Activated naive CD8-positive, alpha-beta T cell treated with anti-CD3 and anti-CD28 coated beads for 36 hours (primary cell): ENCODE results near the gene AUTS2. TPM values are rescaled to one million over a fixed set of nuclear protein-coding genes. Genes with fewer than 3 reads are reported as not detected.

Experiments
- DNase-seq: peaks from one replicate; pipeline ENCODE4 v3.0.0; 2021
- H3K27ac Mint-ChIP-seq: one replicate; pipeline ENCODE4 v1.8.0; 2022; ENCODE audit warnings: mild to moderate bottlenecking, moderate library complexity, mixed read lengths
- H3K27me3 Mint-ChIP-seq: one replicate; pipeline ENCODE4 v1.8.0; 2022; ENCODE audit warnings: mild to moderate bottlenecking, mixed read lengths
- H3K36me3 Mint-ChIP-seq: one replicate; pipeline ENCODE4 v1.8.0; 2021; ENCODE audit warnings: mild to moderate bottlenecking, mixed read lengths
- H3K4me1 Mint-ChIP-seq: one replicate; pipeline ENCODE4 v1.8.0; 2021; ENCODE audit warnings: mixed read lengths
- H3K4me3 Mint-ChIP-seq: one replicate; pipeline ENCODE4 v1.8.0; 2022; ENCODE audit warnings: mild to moderate bottlenecking, moderate library complexity, mixed read lengths
- H3K9me3 Mint-ChIP-seq: one replicate; pipeline ENCODE4 v1.8.0; 2022; ENCODE audit warnings: mixed read lengths
- total RNA-seq, 2 experiments: library from RNA; stranded (reverse); gene quantifications; one replicate each; pipeline ENCODE4 v1.2.3, GENCODE V29; 2021

AUTS2 gene
- total RNA-seq, 2 experiments from 2014 or later = 0.58 to 0.78 TPM

DNA sequence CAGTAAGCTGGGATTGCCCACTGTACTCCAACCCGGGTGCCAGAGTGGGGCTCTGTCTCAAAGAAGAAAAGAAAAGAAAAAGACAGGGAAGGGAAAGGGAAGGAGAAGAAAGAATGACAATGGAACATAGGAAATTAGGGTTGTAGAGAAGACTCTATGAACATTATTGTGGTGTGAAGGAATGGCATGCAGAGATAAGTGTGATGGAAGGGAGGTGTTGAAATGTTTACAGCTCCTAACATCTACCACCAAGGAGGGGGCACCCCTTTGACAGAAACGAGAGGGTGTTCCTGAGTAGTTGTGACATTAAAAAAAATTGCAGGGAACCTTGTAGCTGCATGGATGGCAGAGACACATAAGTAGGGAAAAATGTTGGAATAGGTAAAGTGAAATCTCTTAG, 27.5 kb downstream of the AUTS2 start:
- H3K36me3 Mint-ChIP-seq = no peaks in the 10 kb centered on the region
- H3K27me3 Mint-ChIP-seq = peaks cover 15% of the 10 kb centered on the region
- no peak for DNase-seq
- H3K4me3 Mint-ChIP-seq = no peak overlapping the region
- no peak overlapping the region for H3K27ac Mint-ChIP-seq
- no peaks in the 10 kb centered on the region for H3K4me1 Mint-ChIP-seq
- H3K9me3 Mint-ChIP-seq = no peaks in the 10 kb centered on the region

DNA sequence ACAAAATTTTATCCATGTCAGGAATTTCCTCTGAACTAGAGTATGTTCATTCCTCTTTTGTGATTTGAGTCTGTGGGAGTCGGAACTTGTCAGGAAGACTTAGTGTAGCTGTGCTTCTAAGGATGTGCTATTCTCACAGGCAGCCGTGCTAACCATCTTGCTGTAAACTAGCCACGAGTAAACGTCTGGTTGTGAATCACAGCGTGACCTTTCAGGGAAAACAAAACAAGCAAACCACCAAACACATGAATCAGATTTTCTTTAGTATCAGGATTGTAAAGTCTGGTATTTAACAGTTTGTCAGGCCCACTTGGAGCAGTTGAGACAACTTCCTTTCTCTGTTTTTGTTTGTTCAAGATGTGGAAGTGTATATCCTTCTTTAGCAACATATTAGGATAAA, 32.0 kb downstream of the AUTS2 start:
- H3K36me3 Mint-ChIP-seq = no peaks in the 10 kb centered on the region
- H3K4me1 Mint-ChIP-seq = no peaks in the 10 kb centered on the region
- no peak for DNase-seq

DNA sequence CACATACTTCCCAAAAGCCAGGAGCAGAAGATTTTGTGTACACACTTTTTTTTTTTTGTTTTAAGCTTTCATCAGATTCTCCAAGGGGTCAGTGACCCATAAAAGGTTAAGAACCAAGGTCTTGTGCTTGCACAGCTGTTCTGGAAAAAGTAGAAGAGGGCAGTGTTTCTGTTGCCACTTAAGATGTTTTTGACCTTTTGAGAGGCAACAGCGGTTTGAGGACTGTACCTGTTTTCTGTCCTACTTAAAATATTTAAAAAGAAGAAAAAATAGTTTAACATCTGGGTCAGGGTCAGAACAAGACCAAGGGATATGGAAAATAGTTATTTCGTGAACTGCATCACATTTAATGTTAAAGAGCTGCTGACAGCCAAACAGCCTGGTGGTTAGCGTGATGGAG, 32.9 kb downstream of the AUTS2 start:
- no peaks in the 10 kb centered on the region for H3K36me3 Mint-ChIP-seq
- H3K4me1 Mint-ChIP-seq = no peaks in the 10 kb centered on the region
- DNase-seq = no peak
- H3K27ac Mint-ChIP-seq = no peak overlapping the region
- H3K4me3 Mint-ChIP-seq = no peak overlapping the region
- H3K27me3 Mint-ChIP-seq = peaks cover 8% of the 10 kb centered on the region
- H3K9me3 Mint-ChIP-seq = no peaks in the 10 kb centered on the region

More for the DNA sequence above, 32.0 kb downstream of the AUTS2 start:
- no peak overlapping the region for H3K4me3 Mint-ChIP-seq
- H3K27me3 Mint-ChIP-seq = peaks cover 12% of the 10 kb centered on the region
- no peaks in the 10 kb centered on the region for H3K9me3 Mint-ChIP-seq
- H3K27ac Mint-ChIP-seq = no peak overlapping the region

DNA sequence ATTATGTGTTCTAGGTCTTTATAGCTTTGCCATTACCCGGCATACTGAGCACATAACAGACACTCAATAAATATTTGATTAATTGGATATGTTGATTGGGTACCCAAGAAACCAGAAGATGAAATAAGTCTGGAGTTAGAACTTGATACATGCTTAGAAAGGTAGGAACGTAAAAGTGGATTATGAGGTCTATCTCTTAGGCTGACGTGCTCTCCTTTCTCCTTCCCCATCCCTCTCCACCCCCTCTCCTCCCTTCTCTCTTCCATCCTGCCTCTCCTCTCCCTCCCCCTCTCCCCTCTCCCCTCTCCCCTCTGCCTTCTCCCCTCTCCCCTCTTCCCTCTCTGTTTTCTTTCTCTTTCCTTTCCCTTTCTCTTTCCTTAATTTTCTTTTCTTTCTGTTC, 34.0 kb downstream of the AUTS2 start:
- H3K4me3 Mint-ChIP-seq = no peak overlapping the region
- no peak overlapping the region for H3K27ac Mint-ChIP-seq
- peaks cover 8% of the 10 kb centered on the region for H3K27me3 Mint-ChIP-seq
- no peaks in the 10 kb centered on the region for H3K4me1 Mint-ChIP-seq
- no peaks in the 10 kb centered on the region for H3K9me3 Mint-ChIP-seq
- no peak for DNase-seq
- H3K36me3 Mint-ChIP-seq = no peaks in the 10 kb centered on the region

DNA sequence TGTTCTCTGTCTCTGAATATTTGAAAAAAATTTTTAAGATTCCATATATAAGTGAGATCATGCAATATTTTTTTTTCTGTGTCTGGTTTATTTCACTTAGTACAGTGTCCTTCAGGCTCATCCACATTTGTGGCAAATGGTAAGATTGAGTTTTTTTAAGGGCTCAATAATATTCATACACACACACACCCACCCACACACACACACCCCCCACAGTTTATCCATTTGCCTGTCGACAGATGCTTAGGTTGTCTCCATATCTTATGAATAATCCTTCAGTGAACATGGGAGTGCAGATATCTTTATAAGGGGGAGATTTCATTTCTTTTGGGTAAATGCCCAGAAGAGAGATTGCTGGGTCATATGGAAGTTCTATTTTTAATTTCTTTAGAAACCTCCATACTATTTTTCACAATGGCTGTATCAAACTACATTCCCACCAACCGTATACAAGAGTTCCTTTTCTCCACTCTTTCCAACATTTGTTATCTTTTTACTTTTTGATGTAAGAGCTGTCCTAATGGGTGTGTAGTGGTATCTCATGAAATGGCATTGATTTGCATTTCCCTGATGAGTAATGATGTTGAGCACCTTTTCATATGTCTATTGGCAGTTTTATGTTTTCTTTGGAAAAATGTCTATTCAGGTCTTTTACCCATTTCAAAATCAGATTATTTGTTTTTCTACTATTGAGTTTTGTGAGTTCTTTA, 35.0 kb downstream of the AUTS2 start:
- no peaks in the 10 kb centered on the region for H3K4me1 Mint-ChIP-seq
- H3K27me3 Mint-ChIP-seq = peaks cover 8% of the 10 kb centered on the region
- DNase-seq = no peak
- H3K4me3 Mint-ChIP-seq = no peak overlapping the region
- no peak overlapping the region for H3K27ac Mint-ChIP-seq
- H3K9me3 Mint-ChIP-seq = no peaks in the 10 kb centered on the region
- H3K36me3 Mint-ChIP-seq = no peaks in the 10 kb centered on the region

DNA sequence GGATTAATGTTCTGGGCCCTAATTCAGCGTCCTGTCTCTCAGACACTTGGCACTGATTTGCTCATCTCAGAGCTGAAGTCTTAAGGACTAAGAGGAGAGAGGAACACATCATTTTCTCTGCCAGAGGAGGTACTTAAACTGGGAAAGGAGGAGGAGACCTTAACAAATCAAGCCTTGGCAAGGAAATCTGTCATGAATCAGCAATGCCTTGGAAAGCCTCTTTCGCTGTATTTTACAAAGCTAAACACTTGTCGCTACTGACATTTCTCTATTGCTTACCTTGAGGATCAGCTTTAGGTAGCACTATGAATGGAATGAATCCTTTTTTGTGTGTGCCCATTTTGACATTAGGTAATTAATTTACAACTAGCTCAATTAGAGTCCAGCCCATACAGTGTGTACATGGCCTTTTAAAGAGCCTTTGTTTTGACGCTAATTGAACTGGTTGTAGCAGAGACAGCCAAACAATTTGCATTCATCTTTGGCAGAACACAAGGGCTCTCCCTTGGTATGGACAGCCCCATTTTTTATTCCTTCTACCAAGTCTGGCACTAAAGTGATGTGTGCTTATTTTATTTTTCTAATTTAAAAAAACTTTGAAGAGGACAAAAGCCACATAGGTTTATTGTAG, 37.4 kb downstream of the AUTS2 start:
- no peak for DNase-seq
- H3K27me3 Mint-ChIP-seq = no peaks in the 10 kb centered on the region
- H3K4me3 Mint-ChIP-seq = no peak overlapping the region
- H3K36me3 Mint-ChIP-seq = no peaks in the 10 kb centered on the region
- H3K9me3 Mint-ChIP-seq = no peaks in the 10 kb centered on the region
- no peak overlapping the region for H3K27ac Mint-ChIP-seq
- no peaks in the 10 kb centered on the region for H3K4me1 Mint-ChIP-seq

DNA sequence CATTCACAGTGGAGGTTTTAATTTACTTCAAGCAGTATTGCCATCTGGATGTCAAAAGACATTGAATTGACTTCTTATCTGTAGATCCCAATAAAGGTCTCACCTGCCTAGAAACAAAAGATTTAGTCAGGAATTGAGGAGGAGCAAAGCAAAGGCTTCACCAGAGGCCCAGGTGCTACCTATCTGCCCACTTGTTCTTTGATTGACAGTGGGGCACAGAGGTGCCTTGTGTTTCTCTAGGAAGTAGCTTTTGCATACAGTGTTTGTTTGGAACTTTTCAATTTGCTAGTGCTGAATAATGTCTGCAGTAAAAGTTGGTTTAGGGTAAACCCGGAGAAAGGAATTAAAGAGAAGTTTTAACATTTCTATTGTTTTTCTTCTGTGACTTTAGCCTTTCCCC, 40.4 kb downstream of the AUTS2 start:
- Mint-ChIP-seq H3K36me3 (no peaks in the 10 kb centered on the region), H3K9me3 (no peaks in the 10 kb centered on the region), H3K27me3 (no peaks in the 10 kb centered on the region), H3K4me1 (no peaks in the 10 kb centered on the region), H3K27ac (no peak overlapping the region), H3K4me3 (no peak overlapping the region)
- DNase-seq = no peak

DNA sequence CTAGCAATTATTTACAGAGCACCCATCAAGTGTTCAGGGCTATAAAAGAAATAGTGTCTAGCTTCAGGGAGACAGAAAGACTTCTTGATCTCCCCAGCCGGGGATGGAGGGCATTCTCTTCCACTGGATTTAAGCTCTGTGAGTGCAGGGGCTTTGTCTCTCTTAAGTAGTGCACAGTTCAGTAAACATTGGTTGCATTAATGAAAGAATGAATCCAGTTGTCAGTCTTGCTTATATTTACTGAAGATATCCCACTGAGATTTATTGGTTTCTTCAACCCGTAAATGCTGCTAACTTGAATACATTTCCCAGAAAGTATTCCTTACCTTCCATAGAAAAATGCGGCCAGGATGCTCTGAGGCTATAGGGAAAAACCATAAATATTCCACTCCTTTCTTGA, 41.9 kb downstream of the AUTS2 start:
- Mint-ChIP-seq H3K36me3 (no peaks in the 10 kb centered on the region), H3K27me3 (peaks cover 6% of the 10 kb centered on the region), H3K27ac (no peak overlapping the region), H3K9me3 (no peaks in the 10 kb centered on the region), H3K4me3 (no peak overlapping the region), H3K4me1 (no peaks in the 10 kb centered on the region)
- no peak for DNase-seq

DNA sequence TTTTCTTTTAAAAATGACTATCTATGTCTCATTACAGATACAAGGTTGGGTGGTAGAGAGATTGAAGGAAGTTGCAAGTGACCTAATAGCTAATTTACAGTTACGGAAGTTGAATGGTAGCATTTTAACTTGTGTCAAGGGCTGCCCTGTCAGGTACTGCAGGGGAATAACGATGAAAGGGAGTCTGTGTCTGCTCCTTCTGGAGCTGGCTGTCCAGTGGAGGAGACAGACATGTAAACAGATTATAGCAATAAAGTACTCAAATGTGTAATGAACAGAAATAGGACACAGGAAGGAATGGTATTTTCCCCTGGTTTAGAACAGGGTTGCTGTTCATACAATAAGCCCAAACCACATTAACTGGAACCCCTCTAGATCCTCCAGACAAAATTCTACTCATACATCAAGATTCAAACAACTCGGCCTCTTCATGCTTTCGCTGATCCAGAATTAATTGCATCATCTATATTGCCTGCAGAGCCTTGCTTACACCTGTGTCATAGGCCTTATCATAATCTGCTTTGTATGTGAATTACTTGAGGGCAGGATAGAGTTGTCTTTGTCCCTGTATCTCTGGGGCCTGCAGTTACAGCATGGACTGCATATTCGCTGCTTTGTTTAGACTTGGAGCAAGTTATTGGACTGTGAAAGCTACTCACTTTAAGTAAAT, 42.8 kb downstream of the AUTS2 start:
- Mint-ChIP-seq H3K27ac (no peak overlapping the region), H3K4me1 (no peaks in the 10 kb centered on the region), H3K9me3 (no peaks in the 10 kb centered on the region), H3K36me3 (no peaks in the 10 kb centered on the region), H3K27me3 (peaks cover 6% of the 10 kb centered on the region), H3K4me3 (no peak overlapping the region)
- no peak for DNase-seq

DNA sequence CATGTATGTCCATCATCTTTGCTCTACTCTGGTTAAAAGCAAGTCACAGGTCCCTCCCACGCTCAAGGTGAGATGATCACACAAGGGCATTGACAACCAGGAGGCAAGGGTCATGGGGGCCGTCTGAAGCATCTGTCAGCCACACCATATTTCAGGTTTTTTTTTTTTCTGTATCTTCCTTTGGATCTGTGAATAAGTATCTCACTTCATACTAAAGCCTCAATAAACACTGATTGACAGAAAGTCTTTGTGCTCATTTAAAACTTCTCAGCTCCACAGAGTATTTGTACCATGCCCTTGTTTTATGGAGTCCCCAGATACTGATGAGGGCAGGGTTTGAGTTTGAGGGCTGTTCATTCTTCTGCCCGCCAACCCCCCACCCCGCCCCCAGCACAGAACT, 45.0 kb downstream of the AUTS2 start:
- Mint-ChIP-seq H3K4me3 (no peak overlapping the region), H3K27me3 (peaks cover 6% of the 10 kb centered on the region), H3K9me3 (no peaks in the 10 kb centered on the region), H3K36me3 (no peaks in the 10 kb centered on the region), H3K27ac (no peak overlapping the region), H3K4me1 (no peaks in the 10 kb centered on the region)
- DNase-seq = no peak

DNA sequence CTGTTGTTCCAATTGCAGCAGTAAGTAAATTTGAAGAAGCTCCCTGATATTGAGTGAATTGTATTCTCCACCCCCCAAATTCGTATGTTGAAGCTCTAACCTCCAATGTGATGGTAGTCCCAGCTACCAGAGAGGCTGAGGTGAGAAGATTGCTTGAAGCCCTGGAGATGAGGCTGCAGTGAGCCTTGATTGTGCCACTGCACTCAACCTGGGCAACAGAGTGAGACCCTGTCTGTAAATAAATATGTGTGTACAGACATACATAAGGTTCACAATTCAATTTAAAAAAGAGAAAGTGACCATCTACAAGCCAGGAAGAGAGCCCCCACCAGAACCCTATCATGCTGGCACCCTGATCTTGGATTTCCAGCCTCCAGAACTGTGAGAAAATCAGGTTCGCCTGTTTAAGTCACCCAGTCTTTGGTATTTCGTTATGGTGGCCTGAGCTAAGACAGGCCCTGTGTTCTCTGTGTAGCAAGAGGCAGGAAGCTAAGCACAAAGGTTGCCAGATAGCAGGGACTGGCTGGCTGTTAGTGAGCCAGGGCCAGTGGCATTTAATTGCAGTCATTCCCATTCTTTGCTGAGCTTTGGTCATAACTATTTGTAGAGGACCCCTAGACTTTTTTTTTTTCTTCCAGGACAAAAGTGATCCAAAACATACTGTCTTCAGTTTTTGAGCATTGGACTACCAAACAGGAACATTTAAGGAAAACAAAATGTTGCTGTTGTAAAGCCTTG, 45.6 kb downstream of the AUTS2 start:
- H3K27ac Mint-ChIP-seq = no peak overlapping the region

DNA sequence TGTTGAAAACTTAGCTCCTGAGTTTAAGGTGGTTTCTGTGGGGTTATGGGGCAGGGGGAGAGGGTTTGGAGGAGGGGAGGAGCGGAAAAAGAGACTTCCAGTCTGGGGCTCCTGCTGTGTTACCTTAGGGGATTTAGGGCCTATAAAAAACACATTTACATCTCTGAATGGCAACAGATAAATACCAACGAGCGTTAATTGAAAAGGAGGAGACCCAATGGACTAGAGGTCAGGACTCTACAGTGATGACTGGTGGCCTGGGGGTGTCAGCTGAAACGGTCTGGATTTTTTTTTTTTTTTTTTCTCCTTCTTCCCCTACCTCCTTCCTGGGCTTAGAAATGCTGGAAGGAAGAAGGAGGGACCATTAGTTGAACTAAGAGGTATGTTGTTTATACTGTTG, 47.4 kb downstream of the AUTS2 start:
- H3K27ac Mint-ChIP-seq = no peak overlapping the region

More for the DNA sequence above, 45.6 kb downstream of the AUTS2 start:
- Mint-ChIP-seq H3K4me1 (no peaks in the 10 kb centered on the region), H3K27me3 (peaks cover 10% of the 10 kb centered on the region), H3K4me3 (no peak overlapping the region), H3K9me3 (no peaks in the 10 kb centered on the region), H3K36me3 (no peaks in the 10 kb centered on the region)
- DNase-seq = no peak

DNA sequence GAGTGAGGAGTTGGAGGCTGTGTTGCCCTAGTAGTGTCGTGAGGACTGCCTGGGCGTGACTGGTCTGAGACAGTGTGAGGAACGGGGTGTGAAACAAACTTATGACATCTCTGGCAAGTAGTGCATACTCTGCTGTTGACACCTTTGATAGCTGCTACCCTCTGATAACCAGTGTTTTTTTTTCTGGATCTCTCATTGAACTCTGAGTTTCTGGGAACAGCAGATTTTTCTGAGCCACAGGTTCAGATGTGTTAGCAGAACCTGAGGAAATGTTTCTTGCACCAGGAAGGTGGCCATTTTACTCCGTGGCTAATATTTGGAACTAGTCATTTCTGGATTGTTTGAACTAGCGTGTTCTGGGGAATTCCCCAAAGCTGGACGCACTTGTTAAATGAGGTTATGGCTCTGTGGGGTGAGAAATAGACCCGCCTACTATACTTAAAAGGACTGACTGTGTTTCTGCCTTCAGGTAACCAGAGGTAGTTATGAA, 52.9 kb downstream of the AUTS2 start:
- H3K9me3 Mint-ChIP-seq = no peaks in the 10 kb centered on the region
- H3K4me1 Mint-ChIP-seq = no peaks in the 10 kb centered on the region
- no peaks in the 10 kb centered on the region for H3K36me3 Mint-ChIP-seq
- no peak overlapping the region for H3K27ac Mint-ChIP-seq
- peaks cover 4% of the 10 kb centered on the region for H3K27me3 Mint-ChIP-seq
- no peak for DNase-seq
- no peak overlapping the region for H3K4me3 Mint-ChIP-seq

More for the DNA sequence above, 47.4 kb downstream of the AUTS2 start:
- no peaks in the 10 kb centered on the region for H3K9me3 Mint-ChIP-seq
- H3K36me3 Mint-ChIP-seq = no peaks in the 10 kb centered on the region
- peaks cover 10% of the 10 kb centered on the region for H3K27me3 Mint-ChIP-seq
- no peaks in the 10 kb centered on the region for H3K4me1 Mint-ChIP-seq
- DNase-seq = no peak
- no peak overlapping the region for H3K4me3 Mint-ChIP-seq

DNA sequence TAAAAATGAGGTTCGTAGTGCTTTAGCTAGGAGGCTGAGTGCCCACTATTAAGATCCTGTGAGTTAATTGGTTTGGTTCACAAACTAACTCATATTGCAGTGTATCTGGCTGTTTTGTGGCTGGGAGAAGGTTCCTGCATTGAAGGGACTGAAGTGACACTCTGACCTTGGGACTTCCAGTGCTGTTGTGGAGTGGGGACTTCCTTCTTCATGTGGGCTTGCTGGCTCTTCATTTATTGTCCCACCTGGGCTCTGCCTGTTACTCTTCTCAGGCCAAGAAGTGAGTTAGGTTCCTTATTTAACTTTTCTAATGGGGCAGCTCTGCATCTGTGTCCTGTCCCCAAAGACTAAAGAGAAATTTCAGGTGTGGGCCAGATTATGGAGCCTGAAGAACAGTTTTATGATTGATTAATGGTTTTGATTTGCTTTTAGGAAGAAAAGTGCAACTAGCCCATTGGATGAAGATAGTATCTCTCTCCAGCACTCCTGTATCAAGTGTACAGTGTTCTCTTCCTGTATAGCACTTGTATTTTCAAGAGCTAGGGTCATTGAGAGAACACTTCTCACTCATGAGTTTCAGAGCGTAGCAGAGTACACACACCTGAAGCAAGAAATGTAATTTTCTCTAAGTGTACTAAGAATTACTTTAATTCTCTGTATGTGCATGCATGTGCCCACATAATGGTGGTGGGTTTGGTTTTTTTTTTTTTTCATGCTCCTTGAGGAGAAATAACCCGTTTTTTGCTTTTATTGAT, 54.8 kb downstream of the AUTS2 start:
- Mint-ChIP-seq H3K4me3 (no peak overlapping the region), H3K27me3 (peaks cover 4% of the 10 kb centered on the region), H3K36me3 (no peaks in the 10 kb centered on the region), H3K9me3 (no peaks in the 10 kb centered on the region), H3K27ac (no peak overlapping the region), H3K4me1 (no peaks in the 10 kb centered on the region)
- DNase-seq = no peak
